DND-41 (cell line): ENCODE measurements around the gene RBPJ.

Experiments used
- ATAC-seq: fragments of 200-7000 bp; cut with Tn5 transposase; 3 replicates; pipeline ENCODE4 v1.9.1; 2021; ENCODE audit warnings: low read depth; ENCODE audit not compliant: insufficient read depth
- DNase-seq: peaks from one replicate; pipeline ENCODE4 v3.0.0-alpha.2; 2020
- H2AFZ ChIP-seq: 2 replicates; pipeline ENCODE4 v1.6.0; 2012; ENCODE audit warnings: low read depth, low read length
- H3K27ac ChIP-seq: 2 replicates; pipeline ENCODE4 v1.5.1; 2012; ENCODE audit warnings: low read length, inconsistent platforms
- H3K27me3 ChIP-seq: fragments of 200-600 bp; sonication (generic); 2 replicates; pipeline ENCODE4 v1.6.0; 2012; ENCODE audit warnings: low read length, mild to moderate bottlenecking, inconsistent platforms; ENCODE audit not compliant: insufficient read depth, poor library complexity
- H3K36me3 ChIP-seq: 2 replicates; pipeline ENCODE4 v1.5.1; 2012; ENCODE audit warnings: low read length, inconsistent platforms; ENCODE audit not compliant: insufficient read depth
- H3K4me1 ChIP-seq: 2 replicates; pipeline ENCODE4 v1.5.1; 2012; ENCODE audit warnings: mild to moderate bottlenecking, low read length; ENCODE audit not compliant: insufficient read depth
- H3K4me2 ChIP-seq: 2 replicates; pipeline ENCODE4 v1.6.0; 2012; ENCODE audit warnings: mild to moderate bottlenecking, moderate library complexity, low read length, inconsistent platforms; ENCODE audit not compliant: insufficient read depth
- H3K4me3 ChIP-seq, 2 experiments: fragments of 200-600 bp in 1 of 2; shearing (Covaris generic) in 1 of 2; 2 replicates each; pipeline ENCODE4 v1.5.1; 2012 to 2016; ENCODE audit warnings: inconsistent platforms in 2 of 2, low read length in 2 of 2, mild to moderate bottlenecking in 2 of 2, low read depth in 1 of 2, moderate library complexity in 1 of 2
- H3K79me2 ChIP-seq: 2 replicates; pipeline ENCODE4 v1.6.0; 2012; ENCODE audit warnings: low read length, inconsistent platforms; ENCODE audit not compliant: insufficient read depth
- H3K9ac ChIP-seq: 2 replicates; pipeline ENCODE4 v1.6.0; 2012; ENCODE audit warnings: low read depth, mild to moderate bottlenecking, inconsistent platforms, low read length, moderate library complexity
- H3K9me3 ChIP-seq: 2 replicates; pipeline ENCODE4 v1.5.1; 2012; ENCODE audit warnings: low read length, moderate library complexity, mild to moderate bottlenecking, inconsistent platforms; ENCODE audit not compliant: insufficient read depth, severe bottlenecking
- H4K20me1 ChIP-seq: 2 replicates; pipeline ENCODE4 v1.6.0; 2012; ENCODE audit warnings: low read length; ENCODE audit not compliant: insufficient read depth
- CTCF ChIP-seq: IDR thresholded peaks from 2 replicates; pipeline ENCODE4 v1.5.1; 2012; ENCODE audit warnings: borderline replicate concordance, low read length, moderate library complexity, mild to moderate bottlenecking; ENCODE audit not compliant: poor library complexity, severe bottlenecking; ENCODE audit errors: extremely low read depth
- EZH2 ChIP-seq: IDR thresholded peaks from 3 replicates; pipeline ENCODE4 v1.6.1; 2012; ENCODE audit warnings: borderline replicate concordance, low read depth, mild to moderate bottlenecking, moderate library complexity, low read length, inconsistent platforms; ENCODE audit not compliant: severe bottlenecking

The RBPJ gene

GRCh38 chr4:26299254-26299882 is 21.4 kb upstream of the RBPJ start:
- ATAC-seq, result no peak
- TF ChIP-seq EZH2 (no peak), CTCF (no peak)
- H3K36me3 ChIP-seq, result no peaks in the 10 kb centered on the region
- no peaks in the 10 kb centered on the region for H3K9me3 ChIP-seq
- H4K20me1 ChIP-seq, result no peaks in the 10 kb centered on the region
- H3K4me3 ChIP-seq, result no peak overlapping the region
- no peaks in the 10 kb centered on the region for H3K4me1 ChIP-seq
- H3K79me2 ChIP-seq, result no peaks in the 10 kb centered on the region
- H3K27me3 ChIP-seq, result no peaks in the 10 kb centered on the region
- H3K9ac ChIP-seq, result no peak overlapping the region
- no peak for DNase-seq
- H3K4me2 ChIP-seq, result no peak overlapping the region
- no peak overlapping the region for H2AFZ ChIP-seq
- no peak overlapping the region for H3K27ac ChIP-seq

GRCh38 chr4:26300314-26301307 is 20.2 kb upstream of the RBPJ start:
- H3K4me3 ChIP-seq, result no peak overlapping the region
- H3K36me3 ChIP-seq, result no peaks in the 10 kb centered on the region
- no peaks in the 10 kb centered on the region for H3K27me3 ChIP-seq
- H3K9ac ChIP-seq, result no peak overlapping the region
- H2AFZ ChIP-seq, result no peak overlapping the region
- TF ChIP-seq EZH2, result no peak
- no peak for TF ChIP-seq CTCF
- ATAC-seq (no peak), DNase-seq (no peak)
- H3K4me2 ChIP-seq, result no peak overlapping the region
- no peak overlapping the region for H3K27ac ChIP-seq
- H4K20me1 ChIP-seq, result no peaks in the 10 kb centered on the region
- no peaks in the 10 kb centered on the region for H3K79me2 ChIP-seq
- no peaks in the 10 kb centered on the region for H3K9me3 ChIP-seq
- H3K4me1 ChIP-seq, result no peaks in the 10 kb centered on the region

- no peaks in the 10 kb centered on the region for H3K9me3 ChIP-seq
- no peaks in the 10 kb centered on the region for H3K79me2 ChIP-seq
- H4K20me1 ChIP-seq, result no peaks in the 10 kb centered on the region
- no peak overlapping the region for H2AFZ ChIP-seq
- no peak overlapping the region for H3K9ac ChIP-seq
- no peak for DNase-seq
- H3K27ac ChIP-seq, result no peak overlapping the region
- H3K36me3 ChIP-seq, result no peaks in the 10 kb centered on the region
- no peaks in the 10 kb centered on the region for H3K4me1 ChIP-seq
- no peaks in the 10 kb centered on the region for H3K27me3 ChIP-seq
- H3K4me3 ChIP-seq, result no peak overlapping the region
- no peak overlapping the region for H3K4me2 ChIP-seq
- ATAC-seq, result no peak
- no peak for TF ChIP-seq EZH2
- no peak for TF ChIP-seq CTCF
These were observed 18.5 kb upstream of the RBPJ start for GRCh38 chr4:26302031-26302899.
